ENCODE data around the gene MARCHF10. TPM values are rescaled to one million over a fixed set of nuclear protein-coding genes. Genes with fewer than 3 reads are reported as not detected.

MARCHF10 gene
- total RNA-seq, 5 donors from 2014 or later (not counting 1 experiment from before 2014, with no cell fraction given): 0.10 to 0.23 (median 0.13) TPM; not detected in 2

DNA sequence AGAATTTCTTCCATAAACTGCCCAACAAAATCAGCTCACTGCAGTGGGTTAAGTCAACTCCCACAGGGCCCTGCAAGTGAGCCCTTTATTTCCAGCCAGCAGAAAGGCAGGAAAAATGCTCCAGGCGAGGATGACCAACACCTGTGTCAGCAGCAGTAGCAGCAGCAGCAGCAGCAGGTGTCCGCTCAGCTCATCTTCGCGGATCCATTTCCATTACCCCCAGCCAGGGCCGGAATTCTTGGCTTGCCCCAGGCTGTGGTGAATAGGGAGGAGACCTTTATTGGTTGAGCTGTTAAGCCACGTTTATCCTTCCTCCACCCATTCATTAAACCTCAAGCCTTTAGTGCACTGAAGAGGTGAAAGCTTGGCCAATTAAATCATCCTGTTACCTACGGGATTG lies 46.2 kb downstream of the MARCHF10 start:
- Histone ChIP-seq H3K4me3 (ENCODE audit: control insufficient read depth in 1 of 2, extremely low read depth in 1 of 2, low read length in 1 of 2) (no peak overlapping the region), H3K27ac (ENCODE audit: low read length) (no peak overlapping the region), H3K9me3 (no peaks in the 10 kb centered on the region), H3K4me1 (ENCODE audit: control insufficient read depth in 1 of 2, extremely low read depth in 1 of 2, insufficient read depth in 2 of 2, low read length in 2 of 2) (no peaks in the 10 kb centered on the region), H3K27me3 (replicated peaks in 1 of 2; ENCODE audit: control insufficient read depth in 2 of 2, extremely low read depth in 1 of 2, insufficient read depth in 2 of 2, low read length in 1 of 2) (peaks cover 0 to 8% of the 10 kb centered on the region in 2 experiments), H3K36me3 (ENCODE audit: control insufficient read depth in 2 of 2, extremely low read depth in 1 of 2, insufficient read depth in 1 of 2, low read length in 1 of 2) (no peaks in the 10 kb centered on the region)
- POLR2A ChIA-PET: no interaction called here
- H3K4me3 Mint-ChIP-seq: no peak overlapping the region
- H3K4me1 Mint-ChIP-seq: no peaks in the 10 kb centered on the region
- H3K27me3 Mint-ChIP-seq: peaks cover 3 to 28% of the 10 kb centered on the region in 2 donors
- no peak for ATAC-seq (replicated peaks in 1 of 4)
- DNase-seq: no peak
- CTCF ChIA-PET: no interaction called here
- H3K9me3 Mint-ChIP-seq: no peaks in the 10 kb centered on the region
- WGBS (ENCODE audit: insufficient coverage): 60% methylated on average over 1 of the region's 7 CpGs
- no peaks in the 10 kb centered on the region for H3K36me3 Mint-ChIP-seq
- no peak overlapping the region for H3K27ac Mint-ChIP-seq

- Mint-ChIP-seq H3K36me3 (no peaks in the 10 kb centered on the region), H3K9me3 (no peaks in the 10 kb centered on the region), H3K4me1 (no peaks in the 10 kb centered on the region), H3K4me3 (no peak overlapping the region), H3K27ac (no peak overlapping the region), H3K27me3 (peaks cover 3 to 23% of the 10 kb centered on the region in 2 donors)
- CTCF ChIA-PET: no interaction called here
- Histone ChIP-seq H3K36me3 (ENCODE audit: control insufficient read depth in 2 of 2, extremely low read depth in 1 of 2, insufficient read depth in 1 of 2, low read length in 1 of 2) (no peaks in the 10 kb centered on the region), H3K9me3 (no peaks in the 10 kb centered on the region), H3K4me3 (ENCODE audit: control insufficient read depth in 1 of 2, extremely low read depth in 1 of 2, low read length in 1 of 2) (no peak overlapping the region), H3K27me3 (replicated peaks in 1 of 2; ENCODE audit: control insufficient read depth in 2 of 2, extremely low read depth in 1 of 2, insufficient read depth in 2 of 2, low read length in 1 of 2) (peaks cover 0 to 8% of the 10 kb centered on the region in 2 experiments), H3K27ac (ENCODE audit: low read length) (no peak overlapping the region), H3K4me1 (ENCODE audit: control insufficient read depth in 1 of 2, extremely low read depth in 1 of 2, insufficient read depth in 2 of 2, low read length in 2 of 2) (no peaks in the 10 kb centered on the region)
- ATAC-seq (replicated peaks in 1 of 4) (no peak), DNase-seq (no peak)
- POLR2A ChIA-PET: no interaction called here
- no CpG with 5 or more reads among the region's 2 CpGs for WGBS (ENCODE audit: insufficient coverage)
Observed at GRCh38 chr17:62760945-62761267, 47.2 kb downstream of the MARCHF10 start.

- ATAC-seq (replicated peaks in 1 of 4): no peak
- Histone ChIP-seq H3K9me3 (no peaks in the 10 kb centered on the region), H3K27ac (ENCODE audit: low read length) (no peak overlapping the region), H3K4me1 (ENCODE audit: control insufficient read depth in 1 of 2, extremely low read depth in 1 of 2, insufficient read depth in 2 of 2, low read length in 2 of 2) (no peaks in the 10 kb centered on the region), H3K4me3 (ENCODE audit: control insufficient read depth in 1 of 2, extremely low read depth in 1 of 2, low read length in 1 of 2) (no peak overlapping the region), H3K27me3 (replicated peaks in 1 of 2; ENCODE audit: control insufficient read depth in 2 of 2, extremely low read depth in 1 of 2, insufficient read depth in 2 of 2, low read length in 1 of 2) (peaks cover 0 to 6% of the 10 kb centered on the region in 2 experiments), H3K36me3 (ENCODE audit: control insufficient read depth in 2 of 2, extremely low read depth in 1 of 2, insufficient read depth in 1 of 2, low read length in 1 of 2) (no peaks in the 10 kb centered on the region)
- ChIA-PET POLR2A (no interaction called here), CTCF (no interaction called here)
- Mint-ChIP-seq H3K4me3 (no peak overlapping the region), H3K36me3 (no peaks in the 10 kb centered on the region), H3K4me1 (no peaks in the 10 kb centered on the region), H3K27me3 (peaks cover 3 to 23% of the 10 kb centered on the region in 2 donors), H3K9me3 (no peaks in the 10 kb centered on the region), H3K27ac (no peak overlapping the region)
- WGBS (ENCODE audit: insufficient coverage): 80% methylated on average over 1 of the region's 12 CpGs
- DNase-seq: no peak
Observed at GRCh38 chr17:62760059-62760944, 47.8 kb downstream of the MARCHF10 start.

DNA sequence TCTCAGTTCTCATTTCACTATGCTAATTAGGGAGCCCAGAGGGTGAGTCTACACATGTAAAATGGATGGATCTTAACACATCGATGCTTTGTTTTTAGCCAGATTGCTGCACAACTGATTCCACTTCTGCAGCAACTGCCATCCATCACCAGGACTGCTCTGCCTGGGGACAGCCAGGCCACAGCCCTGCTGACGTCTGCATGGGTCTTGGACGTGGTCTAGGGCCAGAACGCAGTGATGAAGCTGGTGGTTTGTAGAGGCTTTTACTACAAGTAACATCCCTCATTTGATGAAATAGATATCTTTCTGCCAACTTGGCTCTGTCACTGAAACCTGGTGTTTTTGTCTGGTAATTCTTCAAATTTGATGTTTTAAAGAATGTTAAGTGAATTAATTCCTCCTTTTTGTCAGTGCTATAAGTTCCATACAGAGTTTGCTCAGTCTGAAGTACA lies 50.6 kb downstream of the MARCHF10 start:
- H3K4me3 ChIP-seq (ENCODE audit: control insufficient read depth in 1 of 2, extremely low read depth in 1 of 2, low read length in 1 of 2): no peak overlapping the region
- Mint-ChIP-seq H3K4me1 (no peaks in the 10 kb centered on the region), H3K27ac (no peak overlapping the region), H3K4me3 (no peak overlapping the region), H3K9me3 (no peaks in the 10 kb centered on the region), H3K27me3 (peaks cover 1 to 15% of the 10 kb centered on the region in 2 donors), H3K36me3 (no peaks in the 10 kb centered on the region)
- H3K9me3 ChIP-seq: no peaks in the 10 kb centered on the region
- CTCF ChIA-PET: interaction anchor here in 1 of 2 donors (0.5 kb wide), 1 partner anchor 232 kb away, joined by 3 read pairs; no protein-coding TSS in a partner anchor
- H3K4me1 ChIP-seq (ENCODE audit: control insufficient read depth in 1 of 2, extremely low read depth in 1 of 2, insufficient read depth in 2 of 2, low read length in 2 of 2): no peaks in the 10 kb centered on the region
- peaks cover 0 to 3% of the 10 kb centered on the region in 2 experiments for H3K27me3 ChIP-seq (replicated peaks in 1 of 2; ENCODE audit: control insufficient read depth in 2 of 2, extremely low read depth in 1 of 2, insufficient read depth in 2 of 2, low read length in 1 of 2)
- POLR2A ChIA-PET: no interaction called here
- ATAC-seq (replicated peaks in 1 of 4) (no peak), DNase-seq (no peak)
- H3K27ac ChIP-seq (ENCODE audit: low read length): no peak overlapping the region
- no CpG with 5 or more reads among the region's 4 CpGs for WGBS (ENCODE audit: insufficient coverage)
- no peaks in the 10 kb centered on the region for H3K36me3 ChIP-seq (ENCODE audit: control insufficient read depth in 2 of 2, extremely low read depth in 1 of 2, insufficient read depth in 1 of 2, low read length in 1 of 2)

GRCh38 chr17:62756198-62756597 lies 51.9 kb downstream of the MARCHF10 start:
- WGBS (ENCODE audit: insufficient coverage): 80% methylated on average over 2 of the region's 4 CpGs
- no peak overlapping the region for H3K4me3 ChIP-seq (ENCODE audit: control insufficient read depth in 1 of 2, extremely low read depth in 1 of 2, low read length in 1 of 2)
- DNase-seq (no peak), ATAC-seq (replicated peaks in 1 of 4) (no peak)
- H3K36me3 ChIP-seq (ENCODE audit: control insufficient read depth in 2 of 2, extremely low read depth in 1 of 2, insufficient read depth in 1 of 2, low read length in 1 of 2): no peaks in the 10 kb centered on the region
- H3K27ac ChIP-seq (ENCODE audit: low read length): no peak overlapping the region
- no peak overlapping the region for H3K4me3 Mint-ChIP-seq
- H3K27me3 Mint-ChIP-seq: peaks cover 0 to 10% of the 10 kb centered on the region in 2 donors
- no peak overlapping the region for H3K27ac Mint-ChIP-seq
- H3K36me3 Mint-ChIP-seq: no peaks in the 10 kb centered on the region
- no peaks in the 10 kb centered on the region for H3K4me1 Mint-ChIP-seq
- POLR2A ChIA-PET: no interaction called here
- CTCF ChIA-PET: no interaction called here
- H3K4me1 ChIP-seq (ENCODE audit: control insufficient read depth in 1 of 2, extremely low read depth in 1 of 2, insufficient read depth in 2 of 2, low read length in 2 of 2): no peaks in the 10 kb centered on the region
- H3K9me3 ChIP-seq: no peaks in the 10 kb centered on the region
- H3K9me3 Mint-ChIP-seq: no peaks in the 10 kb centered on the region
- H3K27me3 ChIP-seq (replicated peaks in 1 of 2; ENCODE audit: control insufficient read depth in 2 of 2, extremely low read depth in 1 of 2, insufficient read depth in 2 of 2, low read length in 1 of 2): no peaks in the 10 kb centered on the region

DNA sequence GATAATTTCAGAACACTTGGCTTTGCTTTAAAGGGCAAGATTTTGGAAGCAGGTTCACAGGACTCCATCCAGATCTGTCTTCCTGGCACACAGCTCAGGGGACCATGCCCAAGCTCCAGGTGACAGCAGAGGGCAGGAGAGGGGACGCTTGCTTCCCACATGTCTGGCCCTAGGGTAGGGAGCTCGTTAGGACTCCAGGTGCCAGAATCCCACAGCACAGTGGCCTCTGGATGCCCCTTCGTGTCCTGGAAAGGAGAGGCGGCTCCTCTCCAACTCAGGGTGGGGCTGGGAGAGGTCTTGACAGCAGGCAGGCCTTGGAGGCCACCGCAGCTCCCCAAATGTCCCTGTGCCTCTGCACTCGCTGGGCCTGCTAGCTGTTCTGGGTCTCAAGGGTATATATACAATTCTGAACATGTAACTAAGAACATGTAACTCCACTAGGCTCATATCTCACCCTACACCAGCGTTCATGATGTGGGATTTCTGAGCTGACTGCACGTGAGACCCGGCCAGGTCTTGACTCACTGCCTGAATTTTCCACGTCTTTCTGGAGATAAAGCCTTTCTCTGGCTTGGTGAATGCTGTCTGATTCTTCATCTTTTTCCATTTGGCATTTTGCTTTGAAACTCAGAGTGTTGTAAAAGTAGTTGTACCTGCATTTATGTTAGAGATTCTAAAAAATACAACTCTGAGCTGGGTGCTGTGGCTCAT lies 52.8 kb downstream of the MARCHF10 start:
- no peaks in the 10 kb centered on the region for H3K27me3 ChIP-seq (replicated peaks in 1 of 2; ENCODE audit: control insufficient read depth in 2 of 2, extremely low read depth in 1 of 2, insufficient read depth in 2 of 2, low read length in 1 of 2)
- WGBS (ENCODE audit: insufficient coverage): 82% methylated on average over 6 of the region's 10 CpGs
- DNase-seq: no peak
- no peaks in the 10 kb centered on the region for H3K4me1 ChIP-seq (ENCODE audit: control insufficient read depth in 1 of 2, extremely low read depth in 1 of 2, insufficient read depth in 2 of 2, low read length in 2 of 2)
- no peak overlapping the region for H3K27ac ChIP-seq (ENCODE audit: low read length)
- ATAC-seq (replicated peaks in 1 of 4): no peak
- H3K4me3 ChIP-seq (ENCODE audit: control insufficient read depth in 1 of 2, extremely low read depth in 1 of 2, low read length in 1 of 2): no peak overlapping the region
- Mint-ChIP-seq H3K27me3 (peaks cover 0 to 5% of the 10 kb centered on the region in 2 donors), H3K4me1 (no peaks in the 10 kb centered on the region), H3K27ac (no peak overlapping the region), H3K9me3 (no peaks in the 10 kb centered on the region), H3K4me3 (no peak overlapping the region), H3K36me3 (no peaks in the 10 kb centered on the region)
- POLR2A ChIA-PET: no interaction called here
- H3K9me3 ChIP-seq: no peaks in the 10 kb centered on the region
- CTCF ChIA-PET: no interaction called here
- no peaks in the 10 kb centered on the region for H3K36me3 ChIP-seq (ENCODE audit: control insufficient read depth in 2 of 2, extremely low read depth in 1 of 2, insufficient read depth in 1 of 2, low read length in 1 of 2)

Measured in T-cell (primary cell).